H54 (cell line): Measurements from ENCODE around the gene TFIP11.

ENCODE experiments used
- DNase-seq: peaks from one replicate; pipeline ENCODE4 v3.0.0; 2011; ENCODE audit warnings: low spot score, mixed read lengths; ENCODE audit not compliant: insufficient read length
- FAIRE-seq: peaks from 3 replicates; lab custom pipeline; 2011; peaks lifted over from hg19 to GRCh38; lab: Jason Lieb, UNC
- POLR2A ChIP-seq: IDR thresholded peaks from 2 replicates; pipeline ENCODE4 v1.6.1; 2011; ENCODE audit warnings: low read depth, mild to moderate bottlenecking, low read length

Gene TFIP11

GRCh38 chr22:26466196-26466595 lies 46.1 kb downstream of the TFIP11 start:
- no peak for DNase-seq
- FAIRE-seq, result no peak
- TF ChIP-seq POLR2A, result no peak

GRCh38 chr22:26464312-26464711 lies 48.0 kb downstream of the TFIP11 start:
- no peak for DNase-seq
- no peak for TF ChIP-seq POLR2A

GRCh38 chr22:26463688-26464087 lies 48.6 kb downstream of the TFIP11 start:
- TF ChIP-seq POLR2A, result no peak
- DNase-seq (no peak), FAIRE-seq (no peak)

More at GRCh38 chr22:26464312-26464711, 48.0 kb downstream of the TFIP11 start:
- FAIRE-seq, result no peak

- no peak for TF ChIP-seq POLR2A
- FAIRE-seq, result no peak
Measured at GRCh38 chr22:26463101-26463661, 49.1 kb downstream of the TFIP11 start.

GRCh38 chr22:26462641-26463040 lies 49.6 kb downstream of the TFIP11 start:
- no peak for TF ChIP-seq POLR2A
- DNase-seq, result no peak
- FAIRE-seq, result no peak

More at GRCh38 chr22:26463101-26463661, 49.1 kb downstream of the TFIP11 start:
- DNase-seq, result no peak

- TF ChIP-seq POLR2A, result no peak
- DNase-seq (no peak), FAIRE-seq (no peak)
Measured at GRCh38 chr22:26462051-26462450, 50.2 kb downstream of the TFIP11 start.

GRCh38 chr22:26461188-26461810 lies 51.0 kb downstream of the TFIP11 start:
- no peak for DNase-seq
- FAIRE-seq, result no peak
- no peak for TF ChIP-seq POLR2A

- FAIRE-seq (no peak), DNase-seq (no peak)
- TF ChIP-seq POLR2A, result no peak
Measured at GRCh38 chr22:26460202-26460601, 52.1 kb downstream of the TFIP11 start.

GRCh38 chr22:26457661-26458272 lies 54.5 kb downstream of the TFIP11 start:
- DNase-seq (no peak), FAIRE-seq (no peak)
- no peak for TF ChIP-seq POLR2A

- FAIRE-seq (no peak), DNase-seq (no peak)
- no peak for TF ChIP-seq POLR2A
Measured at GRCh38 chr22:26453812-26454500, 58.3 kb downstream of the TFIP11 start.

- no peak for FAIRE-seq
- TF ChIP-seq POLR2A, result no peak
- no peak for DNase-seq
Measured at GRCh38 chr22:26453216-26453615, 59.1 kb downstream of the TFIP11 start.

GRCh38 chr22:26452236-26453016 lies 59.8 kb downstream of the TFIP11 start:
- FAIRE-seq, result no peak

GRCh38 chr22:26450453-26451185 lies 61.7 kb downstream of the TFIP11 start:
- DNase-seq, result no peak
- no peak for FAIRE-seq
- TF ChIP-seq POLR2A, result no peak

More at GRCh38 chr22:26452236-26453016, 59.8 kb downstream of the TFIP11 start:
- TF ChIP-seq POLR2A, result no peak
- DNase-seq, result no peak

GRCh38 chr22:26448941-26449340 lies 63.3 kb downstream of the TFIP11 start:
- no peak for TF ChIP-seq POLR2A
- no peak for DNase-seq
- no peak for FAIRE-seq
